ENCODE results near the gene CCHCR1.

The CCHCR1 gene

GRCh38 chr6:31158863-31159855 is 1.6 kb upstream of the CCHCR1 start:
- TF ChIP-seq, protein P1, sequence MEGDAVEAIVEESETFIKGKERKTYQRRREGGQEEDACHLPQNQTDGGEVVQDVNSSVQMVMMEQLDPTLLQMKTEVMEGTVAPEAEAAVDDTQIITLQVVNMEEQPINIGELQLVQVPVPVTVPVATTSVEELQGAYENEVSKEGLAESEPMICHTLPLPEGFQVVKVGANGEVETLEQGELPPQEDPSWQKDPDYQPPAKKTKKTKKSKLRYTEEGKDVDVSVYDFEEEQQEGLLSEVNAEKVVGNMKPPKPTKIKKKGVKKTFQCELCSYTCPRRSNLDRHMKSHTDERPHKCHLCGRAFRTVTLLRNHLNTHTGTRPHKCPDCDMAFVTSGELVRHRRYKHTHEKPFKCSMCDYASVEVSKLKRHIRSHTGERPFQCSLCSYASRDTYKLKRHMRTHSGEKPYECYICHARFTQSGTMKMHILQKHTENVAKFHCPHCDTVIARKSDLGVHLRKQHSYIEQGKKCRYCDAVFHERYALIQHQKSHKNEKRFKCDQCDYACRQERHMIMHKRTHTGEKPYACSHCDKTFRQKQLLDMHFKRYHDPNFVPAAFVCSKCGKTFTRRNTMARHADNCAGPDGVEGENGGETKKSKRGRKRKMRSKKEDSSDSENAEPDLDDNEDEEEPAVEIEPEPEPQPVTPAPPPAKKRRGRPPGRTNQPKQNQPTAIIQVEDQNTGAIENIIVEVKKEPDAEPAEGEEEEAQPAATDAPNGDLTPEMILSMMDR (IDR thresholded peaks at IDR 0.05; ENCODE audit: borderline replicate concordance, control extremely low read depth, extremely low read depth, insufficient read depth, missing control alignments) = peak; percentile 15
- DNase-seq (ENCODE audit: low spot score) = peak; percentile 57
- in situ Hi-C loops (cut with MboI; ENCODE audit: low sequenced_read_pairs, unreplicated experiment) = no loop called here

DNA sequence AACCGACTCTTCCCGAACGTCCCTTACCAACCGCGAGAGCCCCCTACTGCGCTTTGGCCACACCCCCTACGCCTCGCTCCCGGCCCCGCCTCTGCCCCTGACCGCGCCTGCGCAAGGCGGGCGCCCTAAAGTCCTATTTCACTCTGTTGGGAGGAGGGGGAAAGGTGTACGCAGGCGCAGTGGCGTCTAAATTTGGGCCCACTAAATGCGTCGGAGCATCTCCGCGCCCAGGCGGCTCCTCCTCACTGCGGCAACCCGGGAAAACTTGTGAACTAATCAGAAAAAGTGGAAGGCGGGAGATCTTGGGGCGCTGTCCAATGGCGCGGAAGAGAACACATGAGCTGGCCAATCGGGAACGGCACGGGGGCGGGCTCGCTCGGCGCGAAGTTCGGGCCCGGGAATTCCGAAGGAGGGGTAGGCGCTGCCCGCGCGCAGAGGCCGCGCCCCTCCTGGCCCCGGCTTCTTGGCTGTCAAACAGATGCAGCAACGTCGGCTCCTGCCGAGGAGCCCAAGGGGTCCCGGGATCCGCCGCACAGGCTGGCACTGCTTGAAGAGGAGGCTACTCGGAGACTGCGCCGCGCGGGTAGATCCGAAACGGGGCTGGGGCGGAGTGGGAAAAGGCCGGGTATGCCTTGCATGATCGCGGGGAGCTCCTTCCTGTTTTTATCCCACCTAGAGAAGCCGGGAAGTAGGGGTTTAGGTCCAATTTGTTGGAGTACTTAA is 699 bp upstream of the CCHCR1 start, which contains the start of gene TCF19:
TSS of gene TCF19 (plus strand) at position 450 of the 723 bp plus-strand sequence. CDS start 881 bp downstream, outside the sequence.
- DNase-seq (ENCODE audit: low spot score) = peak; percentile 100
- TF ChIP-seq, protein P1 (IDR thresholded peaks at IDR 0.05; ENCODE audit: borderline replicate concordance, control extremely low read depth, extremely low read depth, insufficient read depth, missing control alignments) = no peak
- in situ Hi-C loops (cut with MboI; ENCODE audit: low sequenced_read_pairs, unreplicated experiment) = no loop called here

DNA sequence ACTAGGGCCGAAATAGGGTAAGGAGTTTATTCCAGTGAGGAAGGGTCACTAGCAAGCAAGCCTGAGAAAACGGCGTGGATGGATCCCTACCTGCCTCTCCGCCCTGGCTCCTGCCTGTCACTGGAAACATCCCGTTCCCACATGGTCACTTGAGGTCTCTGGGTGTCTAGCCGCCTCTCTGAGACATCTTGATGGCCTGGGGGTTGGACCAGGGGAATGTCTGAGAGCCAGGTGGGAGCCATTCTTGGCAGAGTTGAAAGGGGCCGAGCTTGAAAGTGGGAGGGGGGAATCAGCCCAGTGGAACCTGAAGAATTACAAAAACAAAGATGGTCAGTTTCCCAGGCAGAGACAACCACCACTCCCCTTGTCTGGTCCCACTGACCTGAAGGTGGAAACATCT is 961 bp downstream of the CCHCR1 start:
- TF ChIP-seq, protein P1 (IDR thresholded peaks at IDR 0.05; ENCODE audit: borderline replicate concordance, control extremely low read depth, extremely low read depth, insufficient read depth, missing control alignments) = no peak
- no peak for DNase-seq (ENCODE audit: low spot score)
- in situ Hi-C loops (cut with MboI; ENCODE audit: low sequenced_read_pairs, unreplicated experiment) = no loop called here

- TF ChIP-seq, protein P1 (IDR thresholded peaks at IDR 0.05; ENCODE audit: borderline replicate concordance, control extremely low read depth, extremely low read depth, insufficient read depth, missing control alignments) = no peak
- no peak for DNase-seq (ENCODE audit: low spot score)
- in situ Hi-C loops (cut with MboI; ENCODE audit: low sequenced_read_pairs, unreplicated experiment) = no loop called here
Observed at GRCh38 chr6:31154436-31154835, 3.2 kb downstream of the CCHCR1 start.

- no peak for DNase-seq (ENCODE audit: low spot score)
- TF ChIP-seq, protein P1 (IDR thresholded peaks at IDR 0.05; ENCODE audit: borderline replicate concordance, control extremely low read depth, extremely low read depth, insufficient read depth, missing control alignments) = no peak
- in situ Hi-C loops (cut with MboI; ENCODE audit: low sequenced_read_pairs, unreplicated experiment) = no loop called here
Observed at GRCh38 chr6:31152781-31153180, 4.8 kb downstream of the CCHCR1 start.

- in situ Hi-C loops (cut with MboI; ENCODE audit: low sequenced_read_pairs, unreplicated experiment) = no loop called here
Observed at GRCh38 chr6:31149827-31150447, 7.7 kb downstream of the CCHCR1 start.

More at GRCh38 chr6:31149827-31150447, 7.7 kb downstream of the CCHCR1 start:
- DNase-seq (ENCODE audit: low spot score) = no peak
- TF ChIP-seq, protein P1 (IDR thresholded peaks at IDR 0.05; ENCODE audit: borderline replicate concordance, control extremely low read depth, extremely low read depth, insufficient read depth, missing control alignments) = no peak
